Astrocyte of the spinal cord (primary cell): Measurements from ENCODE around the gene GINM1.

ENCODE experiments used
- DNase-seq: peaks from one replicate; pipeline ENCODE4 v3.0.0; 2011; ENCODE audit warnings: low read depth, low spot score
- H3K4me3 ChIP-seq: 2 replicates; pipeline ENCODE4 v1.5.1; 2011; ENCODE audit warnings: low read depth, mild to moderate bottlenecking, low read length, moderate library complexity
- in situ Hi-C: cut with HindIII; loops from 2 replicates; pipeline ENCODE4 v1.10.0; 2017; ENCODE audit warnings: low sequenced_read_pairs
- TF ChIP-seq, protein P1 (sequence below): IDR thresholded peaks from 2 replicates; pipeline ENCODE4 v1.5.1; 2012; ENCODE audit warnings: low read depth, mild to moderate bottlenecking, low read length, inconsistent platforms

Gene GINM1

DNA sequence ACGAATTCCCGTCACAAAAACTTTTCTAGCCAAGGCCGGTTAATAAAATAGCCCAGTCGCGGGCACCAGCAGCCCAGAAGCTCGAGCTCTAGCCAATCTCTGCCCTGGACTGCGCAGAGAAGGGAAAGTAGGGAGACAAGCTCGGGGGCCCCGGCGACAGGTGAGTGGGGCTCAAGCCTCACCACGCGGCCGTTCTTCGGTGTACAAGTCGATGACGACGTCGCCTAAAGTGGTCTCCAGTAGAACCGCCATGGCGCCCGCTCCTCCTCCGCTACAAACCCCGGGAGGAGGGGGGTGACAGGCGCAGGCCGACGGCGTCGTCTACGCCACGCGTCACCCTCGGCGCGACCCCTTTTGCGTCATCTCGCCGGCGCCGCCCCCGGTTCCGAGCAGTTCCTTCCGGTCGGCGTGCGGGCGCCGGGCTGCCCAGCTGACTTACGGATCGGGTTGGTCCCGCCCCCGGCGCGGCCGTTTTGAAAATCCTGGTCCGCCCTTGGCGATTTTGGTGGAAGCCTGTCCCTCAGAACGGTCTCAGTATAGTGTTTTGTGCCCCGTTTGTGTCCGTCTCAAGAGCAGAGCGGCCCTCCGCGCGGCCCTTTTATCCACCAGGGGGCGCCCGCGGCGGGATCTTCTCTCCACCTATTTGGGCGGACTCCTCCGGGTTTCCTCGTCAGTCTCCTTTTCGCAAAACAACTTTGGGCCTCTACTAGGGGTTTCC lies 20.3 kb upstream of the GINM1 start, which contains the start of gene PPIL4:
PPIL4 (minus strand) TSS at position 290 of the 718 bp plus-strand sequence; CDS start at position 252, 38 bp downstream.
- peak within 1 kb of the TSS; percentile 98 for H3K4me3 ChIP-seq
- in situ Hi-C loops, result no loop called here
- peak; percentile 97 for DNase-seq
- TF ChIP-seq, protein P1, sequence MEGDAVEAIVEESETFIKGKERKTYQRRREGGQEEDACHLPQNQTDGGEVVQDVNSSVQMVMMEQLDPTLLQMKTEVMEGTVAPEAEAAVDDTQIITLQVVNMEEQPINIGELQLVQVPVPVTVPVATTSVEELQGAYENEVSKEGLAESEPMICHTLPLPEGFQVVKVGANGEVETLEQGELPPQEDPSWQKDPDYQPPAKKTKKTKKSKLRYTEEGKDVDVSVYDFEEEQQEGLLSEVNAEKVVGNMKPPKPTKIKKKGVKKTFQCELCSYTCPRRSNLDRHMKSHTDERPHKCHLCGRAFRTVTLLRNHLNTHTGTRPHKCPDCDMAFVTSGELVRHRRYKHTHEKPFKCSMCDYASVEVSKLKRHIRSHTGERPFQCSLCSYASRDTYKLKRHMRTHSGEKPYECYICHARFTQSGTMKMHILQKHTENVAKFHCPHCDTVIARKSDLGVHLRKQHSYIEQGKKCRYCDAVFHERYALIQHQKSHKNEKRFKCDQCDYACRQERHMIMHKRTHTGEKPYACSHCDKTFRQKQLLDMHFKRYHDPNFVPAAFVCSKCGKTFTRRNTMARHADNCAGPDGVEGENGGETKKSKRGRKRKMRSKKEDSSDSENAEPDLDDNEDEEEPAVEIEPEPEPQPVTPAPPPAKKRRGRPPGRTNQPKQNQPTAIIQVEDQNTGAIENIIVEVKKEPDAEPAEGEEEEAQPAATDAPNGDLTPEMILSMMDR, result peak; percentile 84

DNA sequence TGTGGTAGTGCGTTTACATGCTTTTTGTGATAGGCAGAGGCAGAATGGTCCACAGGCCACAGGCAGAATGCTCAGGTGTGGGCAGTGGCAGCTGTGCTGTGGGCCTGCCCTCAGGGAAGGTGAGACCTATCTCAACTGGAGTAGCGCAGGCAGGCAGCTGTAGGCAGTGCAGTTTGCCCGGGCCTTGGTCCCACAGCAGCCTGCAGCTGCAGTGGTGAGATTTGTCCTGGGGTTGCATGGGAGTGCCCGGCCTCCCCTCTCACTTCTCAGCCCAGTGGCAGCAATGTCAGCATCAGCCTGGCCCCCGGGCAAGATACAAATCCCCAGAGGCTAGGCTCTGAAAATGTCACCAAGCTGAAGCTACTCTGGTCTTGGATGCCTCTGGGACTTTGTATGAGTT lies 14.3 kb upstream of the GINM1 start:
- TF ChIP-seq, protein P1, result no peak
- no peak for DNase-seq
- in situ Hi-C loops, result no loop called here
- H3K4me3 ChIP-seq, result no peak overlapping the region

DNA sequence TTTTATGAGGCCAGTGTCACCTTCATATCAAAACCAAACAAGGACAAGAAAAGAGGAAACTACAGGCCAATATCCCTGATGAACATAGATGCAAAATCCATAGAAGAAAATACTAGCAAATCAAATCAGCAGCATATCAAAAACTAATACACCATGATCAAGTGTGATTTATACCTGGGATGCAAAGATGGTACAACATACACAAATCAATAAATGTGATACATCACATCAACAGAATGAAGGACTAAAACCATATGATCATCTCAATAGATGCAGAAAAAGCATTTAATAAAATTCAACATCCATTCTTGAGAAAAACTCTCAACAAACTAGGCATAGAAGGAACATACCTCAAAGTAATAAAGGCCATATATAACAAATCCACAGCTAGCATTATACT lies 8.1 kb upstream of the GINM1 start:
- in situ Hi-C loops, result no loop called here
- TF ChIP-seq, protein P1, result no peak
- no peak overlapping the region for H3K4me3 ChIP-seq
- DNase-seq, result no peak

DNA sequence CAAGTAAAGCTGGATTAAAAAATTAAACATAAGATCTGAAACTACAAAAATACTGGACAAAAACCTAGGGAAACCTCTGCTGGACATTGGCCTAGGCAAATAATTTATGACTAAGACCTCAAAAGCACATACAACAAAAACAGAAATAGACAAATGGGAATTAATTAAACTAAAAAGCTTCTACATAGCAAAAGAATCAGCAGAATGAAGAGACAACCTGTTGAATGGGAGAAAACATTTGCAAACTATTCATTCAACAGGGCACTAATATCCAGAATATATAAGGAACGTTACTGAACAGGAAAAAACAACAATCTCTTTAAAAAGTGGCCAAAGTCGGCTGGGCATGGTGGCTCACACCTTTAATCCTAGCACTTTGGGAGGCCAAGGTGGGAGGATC lies 6.8 kb upstream of the GINM1 start:
- no peak for DNase-seq
- TF ChIP-seq, protein P1, result no peak
- in situ Hi-C loops, result no loop called here
- no peak overlapping the region for H3K4me3 ChIP-seq

DNA sequence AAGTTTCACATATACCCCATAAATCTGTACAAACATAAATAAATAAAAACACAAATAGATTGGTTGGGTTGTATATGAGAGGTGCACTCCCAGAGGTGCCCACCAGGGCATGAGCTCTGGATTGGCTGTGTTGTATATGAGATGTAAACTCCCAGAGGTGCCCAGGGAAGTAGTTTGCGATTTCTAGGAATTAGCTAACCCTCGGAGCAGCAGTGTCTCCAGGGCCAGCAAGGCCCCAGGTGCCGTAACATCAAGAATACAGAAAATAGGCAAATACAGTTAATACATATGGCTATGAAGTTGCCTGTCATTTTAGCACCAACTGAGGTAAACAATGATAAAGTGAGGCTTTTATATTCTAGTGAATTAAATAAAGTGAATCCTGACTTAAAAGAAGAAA lies 5.4 kb upstream of the GINM1 start:
- TF ChIP-seq, protein P1, result peak; percentile 57
- no peak for DNase-seq
- no peak overlapping the region for H3K4me3 ChIP-seq
- in situ Hi-C loops, result no loop called here

DNA sequence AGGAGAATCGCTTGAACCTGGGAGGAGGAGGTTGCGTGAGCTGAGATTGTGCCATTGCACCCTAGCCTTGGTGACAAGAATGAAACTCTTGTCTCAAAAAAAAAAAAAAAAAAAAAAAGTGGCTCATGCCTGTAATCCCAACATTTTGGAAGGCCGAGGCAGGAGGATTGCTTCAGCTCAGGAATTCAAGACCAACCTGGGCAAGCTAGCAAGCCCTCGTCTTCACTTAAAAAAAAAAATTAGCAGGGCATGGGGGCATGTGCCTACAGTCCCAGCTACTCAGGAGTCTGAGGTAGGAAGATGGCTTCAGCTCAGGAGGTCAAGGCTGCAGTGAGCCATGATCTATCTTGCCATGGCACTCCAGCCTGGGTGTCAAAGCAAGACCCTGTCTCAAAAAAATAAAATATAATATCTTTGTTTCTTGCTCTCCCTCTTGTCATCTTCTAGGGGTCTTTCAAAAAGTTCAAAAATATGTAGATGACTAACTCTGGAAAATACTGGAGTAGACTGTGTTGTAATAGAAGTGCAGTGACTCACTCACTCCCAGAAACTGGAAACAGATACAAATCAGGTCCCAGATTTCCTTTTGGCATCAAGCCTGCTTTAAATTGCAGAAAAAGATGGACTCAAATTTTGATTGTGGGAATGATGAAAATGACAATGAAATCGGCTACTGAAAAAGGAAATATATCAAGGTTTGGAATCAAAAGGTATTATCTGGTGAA lies 2.8 kb upstream of the GINM1 start:
- DNase-seq, result peak; percentile 66
- no peak overlapping the region for H3K4me3 ChIP-seq
- TF ChIP-seq, protein P1, result no peak
- in situ Hi-C loops, result no loop called here
